RWPE2 (cell line): ENCODE data around the gene RAD23A.
A peak's percentile ranks its signal among the peaks of the same experiment; 100 is the strongest.

Experiments used
- ATAC-seq: fragments of 200-7000 bp; cut with Tn5 transposase; 3 replicates; pipeline ENCODE4 v1.9.1; 2021; ENCODE audit warnings: low read depth
- DNase-seq: peaks from one replicate; pipeline ENCODE4 v3.0.0-alpha.2; 2020; ENCODE audit warnings: low spot score
- H3K27ac ChIP-seq: fragments of 450-650 bp; 2 replicates; pipeline ENCODE4 v1.5.1; 2017; ENCODE audit warnings: mild to moderate bottlenecking; ENCODE audit not compliant: poor library complexity, severe bottlenecking
- H3K27me3 ChIP-seq: fragments of 250-450 bp; sonication (Bioruptor Pico); 2 replicates; pipeline ENCODE4 v1.5.1; 2021; ENCODE audit warnings: mild to moderate bottlenecking, moderate library complexity; ENCODE audit not compliant: insufficient read depth, poor library complexity, severe bottlenecking
- H3K36me3 ChIP-seq: fragments of 250-450 bp; sonication (Bioruptor Pico); 2 replicates; pipeline ENCODE4 v1.5.1; 2020; ENCODE audit warnings: low read depth, mild to moderate bottlenecking, moderate library complexity
- H3K4me1 ChIP-seq: fragments of 250-450 bp; sonication (Bioruptor Pico); 2 replicates; pipeline ENCODE4 v1.5.1; 2021; ENCODE audit warnings: mild to moderate bottlenecking, moderate library complexity; ENCODE audit not compliant: insufficient read depth, poor library complexity, severe bottlenecking
- H3K4me3 ChIP-seq: fragments of 250-450 bp; sonication (Bioruptor Pico); 2 replicates; pipeline ENCODE4 v1.5.1; 2021; ENCODE audit warnings: mild to moderate bottlenecking, moderate library complexity; ENCODE audit not compliant: severe bottlenecking
- H3K9me3 ChIP-seq: fragments of 250-450 bp; sonication (Bioruptor Pico); 2 replicates; pipeline ENCODE4 v1.5.1; 2021; ENCODE audit warnings: mild to moderate bottlenecking, moderate library complexity; ENCODE audit not compliant: severe bottlenecking
- TF ChIP-seq, protein P1 (sequence below): fragments of 450-650 bp; IDR thresholded peaks from one replicate; pipeline ENCODE4 v1.5.1; 2017; ENCODE audit warnings: mild to moderate bottlenecking, moderate library complexity; ENCODE audit not compliant: poor library complexity, severe bottlenecking

The RAD23A gene

DNA sequence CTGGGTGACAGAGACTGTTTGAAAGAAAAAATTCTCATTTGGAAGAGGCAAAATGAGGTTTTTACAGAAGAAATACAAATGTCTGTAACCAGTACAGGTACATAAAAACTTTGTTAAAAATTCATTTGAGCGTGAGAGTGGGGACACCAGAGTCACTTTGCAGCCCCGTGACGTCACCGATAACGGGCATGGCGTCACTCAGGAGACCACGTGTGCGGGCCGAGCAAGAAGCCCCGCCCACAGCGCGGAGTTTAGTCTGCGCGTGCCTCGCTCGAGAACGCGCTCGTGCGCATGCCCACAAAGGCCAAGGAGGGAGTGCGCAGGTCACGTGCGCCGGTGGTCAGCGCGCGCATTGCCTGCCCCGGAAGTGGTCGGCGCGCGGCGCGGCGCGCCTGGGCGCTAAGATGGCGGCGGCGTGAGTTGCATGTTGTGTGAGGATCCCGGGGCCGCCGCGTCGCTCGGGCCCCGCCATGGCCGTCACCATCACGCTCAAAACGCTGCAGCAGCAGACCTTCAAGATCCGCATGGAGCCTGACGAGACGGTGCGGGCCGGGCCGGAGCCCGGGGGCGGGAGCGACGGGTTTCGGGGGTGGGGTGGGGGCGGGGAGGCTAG, at the start of gene RAD23A:
RAD23A (plus strand) TSS at position 384 of the 613 bp plus-strand sequence; CDS start at position 471, 87 bp downstream.
- H3K27ac ChIP-seq: peak within 1 kb of the TSS; percentile 88
- TF ChIP-seq, protein P1, sequence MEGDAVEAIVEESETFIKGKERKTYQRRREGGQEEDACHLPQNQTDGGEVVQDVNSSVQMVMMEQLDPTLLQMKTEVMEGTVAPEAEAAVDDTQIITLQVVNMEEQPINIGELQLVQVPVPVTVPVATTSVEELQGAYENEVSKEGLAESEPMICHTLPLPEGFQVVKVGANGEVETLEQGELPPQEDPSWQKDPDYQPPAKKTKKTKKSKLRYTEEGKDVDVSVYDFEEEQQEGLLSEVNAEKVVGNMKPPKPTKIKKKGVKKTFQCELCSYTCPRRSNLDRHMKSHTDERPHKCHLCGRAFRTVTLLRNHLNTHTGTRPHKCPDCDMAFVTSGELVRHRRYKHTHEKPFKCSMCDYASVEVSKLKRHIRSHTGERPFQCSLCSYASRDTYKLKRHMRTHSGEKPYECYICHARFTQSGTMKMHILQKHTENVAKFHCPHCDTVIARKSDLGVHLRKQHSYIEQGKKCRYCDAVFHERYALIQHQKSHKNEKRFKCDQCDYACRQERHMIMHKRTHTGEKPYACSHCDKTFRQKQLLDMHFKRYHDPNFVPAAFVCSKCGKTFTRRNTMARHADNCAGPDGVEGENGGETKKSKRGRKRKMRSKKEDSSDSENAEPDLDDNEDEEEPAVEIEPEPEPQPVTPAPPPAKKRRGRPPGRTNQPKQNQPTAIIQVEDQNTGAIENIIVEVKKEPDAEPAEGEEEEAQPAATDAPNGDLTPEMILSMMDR: no peak
- peaks cover 88% of the 10 kb centered on the region for H3K36me3 ChIP-seq

DNA sequence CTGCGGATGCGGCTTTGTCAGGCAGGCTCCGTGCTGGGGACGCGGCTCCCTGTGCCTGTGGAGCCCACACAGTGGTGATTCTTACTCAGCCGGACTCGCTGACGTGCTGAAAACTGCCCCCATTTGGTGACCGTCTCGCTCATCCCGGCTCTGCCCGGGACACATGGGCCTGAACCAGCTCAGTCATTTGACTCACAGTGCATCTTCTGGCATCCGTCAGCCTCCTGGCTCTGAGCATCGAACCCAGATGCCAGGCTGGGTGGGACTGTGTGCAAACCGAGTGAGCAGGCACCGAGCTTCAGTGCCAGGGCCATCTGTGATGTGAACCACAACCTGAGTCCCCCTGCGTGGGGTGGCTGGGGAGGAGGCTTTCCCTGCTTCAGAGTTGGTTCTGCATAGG, 49.2 kb upstream of the RAD23A start:
- TF ChIP-seq, protein P1: no peak
- H3K27ac ChIP-seq: no peak overlapping the region
- no peaks in the 10 kb centered on the region for H3K4me1 ChIP-seq
- no peaks in the 10 kb centered on the region for H3K9me3 ChIP-seq
- no peak for ATAC-seq
- H3K4me3 ChIP-seq: no peak overlapping the region
- DNase-seq: no peak
- H3K36me3 ChIP-seq: no peaks in the 10 kb centered on the region
- no peaks in the 10 kb centered on the region for H3K27me3 ChIP-seq

More for the DNA sequence above, at the start of gene RAD23A:
- Histone ChIP-seq H3K27me3 (no peaks in the 10 kb centered on the region), H3K4me1 (peaks cover 14% of the 10 kb centered on the region), H3K9me3 (no peaks in the 10 kb centered on the region), H3K4me3 (peak within 1 kb of the TSS; percentile 46)
- ATAC-seq: peak; percentile 64
- peak; percentile 98 for DNase-seq

DNA sequence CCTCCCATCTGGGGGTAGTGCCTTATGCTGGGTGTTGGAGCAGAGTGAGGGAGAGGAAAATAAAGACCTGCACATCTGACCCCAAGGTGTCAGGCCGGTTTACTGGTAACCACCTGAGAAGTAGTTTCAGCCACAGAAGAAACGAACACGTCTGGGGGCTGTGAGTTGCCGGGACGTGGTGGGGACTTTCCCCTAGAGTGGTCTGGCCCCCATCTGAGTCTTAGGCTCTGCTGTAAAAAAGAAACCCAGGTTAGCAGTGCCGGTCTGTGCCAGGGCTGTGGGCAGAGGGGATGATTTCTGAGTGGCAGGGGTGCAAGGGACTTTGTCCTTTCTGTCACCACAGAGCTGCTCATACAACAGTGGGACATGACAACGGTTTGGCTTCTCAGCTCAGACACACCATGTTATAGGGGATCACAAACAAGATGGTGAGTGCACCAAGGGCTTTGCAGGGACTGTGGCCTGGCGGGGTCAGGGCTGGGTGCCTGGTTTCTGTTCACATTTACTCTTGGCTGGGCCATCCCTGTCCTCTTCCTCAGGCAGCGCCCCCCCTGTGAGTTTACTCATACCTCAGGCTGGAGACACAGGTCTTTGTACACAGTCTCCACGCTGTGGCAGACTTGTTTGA, 45.7 kb upstream of the RAD23A start:
- TF ChIP-seq, protein P1: no peak
- DNase-seq (no peak), ATAC-seq (peak; percentile 17; the same call in 1 of the 3 replicates)
- no peaks in the 10 kb centered on the region for H3K36me3 ChIP-seq
- no peak overlapping the region for H3K27ac ChIP-seq
- H3K4me3 ChIP-seq: no peak overlapping the region
- H3K27me3 ChIP-seq: no peaks in the 10 kb centered on the region
- no peaks in the 10 kb centered on the region for H3K4me1 ChIP-seq
- no peaks in the 10 kb centered on the region for H3K9me3 ChIP-seq

DNA sequence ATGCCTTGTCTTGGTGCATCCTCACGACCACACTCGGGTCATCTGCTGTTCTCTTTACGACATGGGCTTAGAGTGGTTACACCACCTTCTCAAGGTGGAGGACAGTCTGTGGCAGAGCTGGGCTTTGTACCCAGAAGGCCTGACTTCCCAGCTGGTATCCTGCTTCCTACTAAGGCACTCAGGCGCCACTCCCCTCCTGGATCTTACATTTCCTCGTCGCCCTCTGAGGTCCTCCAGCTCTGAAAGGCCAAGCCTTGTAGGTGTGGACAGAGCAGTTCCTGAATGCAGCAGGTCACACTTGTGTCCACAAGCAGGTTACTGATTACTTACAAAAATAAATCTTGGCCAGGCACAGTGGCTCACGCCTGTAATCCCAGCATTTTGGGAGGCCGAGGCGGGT, 38.5 kb upstream of the RAD23A start:
- ATAC-seq: no peak

More for the DNA sequence above, 38.5 kb upstream of the RAD23A start:
- Histone ChIP-seq H3K27me3 (no peaks in the 10 kb centered on the region), H3K4me1 (no peaks in the 10 kb centered on the region), H3K9me3 (no peaks in the 10 kb centered on the region), H3K36me3 (no peaks in the 10 kb centered on the region), H3K4me3 (no peak overlapping the region), H3K27ac (no peak overlapping the region)
- no peak for DNase-seq
- TF ChIP-seq, protein P1: no peak
